GM18870 (cell line): ENCODE measurements around the gene SUSD4.
"Not testable (repeated sequence)": the region's sequence is repeated elsewhere in the genome, so short reads cannot be mapped to it uniquely, and the experiment has no call there.

Experiments used
- ATAC-seq: cut with Tn5 transposase; IDR thresholded peaks from one replicate; pipeline ENCODE4 v1.9.1; 2021; ENCODE audit warnings: moderate library complexity; ENCODE audit not compliant: unreplicated experiment

SUSD4 gene

DNA sequence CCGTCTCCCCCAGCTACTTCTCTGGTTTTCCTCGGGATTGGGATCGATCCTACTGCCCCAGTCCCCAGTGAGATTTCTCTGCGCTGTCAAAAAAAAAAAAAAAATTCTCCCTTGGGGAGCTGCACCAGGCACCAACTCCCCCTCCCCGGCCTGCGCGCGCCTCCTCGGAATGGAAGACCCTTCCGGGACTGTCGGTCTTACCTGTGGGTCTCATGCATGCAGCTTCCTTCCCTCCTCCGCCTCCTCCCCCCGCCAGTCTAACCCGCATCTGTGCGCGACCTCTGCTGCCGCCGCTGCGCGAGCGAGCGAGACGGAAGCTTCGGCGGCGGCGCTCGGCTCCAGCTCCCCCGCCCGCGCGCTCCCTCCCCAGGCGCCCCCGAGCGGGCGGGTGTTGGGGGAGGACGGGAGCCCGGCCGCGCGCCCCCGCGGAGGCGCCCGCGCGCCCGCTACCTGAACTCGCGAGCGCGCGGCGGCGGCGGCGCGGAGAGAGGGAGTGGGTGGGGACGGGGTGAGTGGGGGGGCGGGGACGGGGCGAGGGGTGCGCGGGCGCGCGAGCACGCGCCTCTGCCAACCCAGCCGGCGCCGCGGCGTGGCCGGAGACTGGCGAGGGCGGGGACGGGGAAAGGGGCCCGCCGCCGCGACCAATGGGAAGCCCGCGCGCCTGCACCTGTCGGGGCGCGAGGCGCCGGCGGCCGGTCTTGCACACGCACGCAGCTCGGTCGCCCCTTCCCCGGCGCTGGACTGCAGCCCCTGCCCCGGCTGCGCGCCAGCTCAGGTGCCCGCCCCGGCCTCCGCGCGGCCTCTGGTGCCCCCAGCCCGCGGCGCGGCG, at the start of gene SUSD4:
Gene SUSD4 (minus strand): TSS at position 321 of the 829 bp plus-strand sequence. CDS start 751 bp downstream, outside the sequence.
- no peak for ATAC-seq

- no peak for ATAC-seq
Observed at GRCh38 chr1:223413216-223413615, 49.2 kb upstream of the SUSD4 start.

DNA sequence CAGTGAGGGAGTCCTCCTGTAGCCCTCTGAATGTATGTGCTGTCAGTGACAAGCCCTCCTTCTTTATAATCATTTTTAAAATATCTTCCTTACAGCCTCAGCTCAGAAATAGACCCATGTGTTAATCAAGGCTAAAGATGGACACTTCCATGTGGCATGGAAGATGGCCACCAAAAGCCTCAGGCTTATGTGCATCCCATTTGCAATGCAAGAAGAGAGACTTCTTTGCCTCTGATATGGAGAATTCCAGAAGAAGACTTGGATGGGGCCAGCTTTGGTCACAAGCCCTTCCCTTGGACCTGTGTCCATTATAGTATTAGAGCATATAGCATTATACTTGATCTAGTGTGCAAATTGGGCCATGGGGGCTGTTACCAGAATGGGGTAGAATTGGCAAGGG, 47.7 kb upstream of the SUSD4 start:
- no peak for ATAC-seq

- ATAC-seq: no peak
Observed at GRCh38 chr1:223411309-223411708, 47.3 kb upstream of the SUSD4 start.

DNA sequence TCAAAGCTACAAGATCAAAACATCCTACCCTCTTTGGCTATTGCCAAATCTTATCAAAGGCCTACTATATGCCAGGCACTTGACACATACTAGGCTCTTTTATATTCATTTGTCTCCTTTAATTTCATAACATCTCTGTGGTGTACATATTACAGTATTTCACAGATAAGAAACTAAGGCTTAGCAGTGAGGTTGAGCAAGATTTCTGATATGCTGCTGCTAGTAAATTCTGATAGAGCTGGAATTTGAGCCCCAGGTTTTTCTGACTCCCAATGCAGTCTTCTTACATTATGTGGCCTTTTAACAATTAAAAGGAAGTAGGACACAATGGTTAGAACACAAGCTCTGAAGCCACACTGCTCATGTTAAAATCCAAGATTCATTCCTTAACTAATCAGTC, 46.1 kb upstream of the SUSD4 start:
- ATAC-seq: no peak

DNA sequence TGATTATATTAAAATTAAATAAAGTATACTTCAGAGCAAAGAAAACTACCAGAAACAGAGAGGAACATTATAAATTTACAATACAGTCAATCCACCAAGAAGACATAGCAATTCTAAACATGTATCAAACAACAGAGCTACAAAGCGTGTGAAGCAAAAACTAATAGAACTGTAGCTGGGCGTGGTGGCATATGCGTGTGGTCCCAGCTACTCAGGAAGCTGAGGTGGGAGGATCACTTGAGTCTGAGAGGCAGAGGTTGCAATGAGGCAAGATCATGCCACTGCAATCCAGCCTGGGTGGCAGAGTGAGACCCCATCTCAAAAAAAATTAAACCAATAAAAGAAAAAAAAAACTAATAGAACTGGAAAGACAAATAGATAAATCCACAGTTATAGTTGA, 41.5 kb upstream of the SUSD4 start:
- ATAC-seq: no peak

- ATAC-seq: no peak
Observed at GRCh38 chr1:223403184-223403815, 39.3 kb upstream of the SUSD4 start.

DNA sequence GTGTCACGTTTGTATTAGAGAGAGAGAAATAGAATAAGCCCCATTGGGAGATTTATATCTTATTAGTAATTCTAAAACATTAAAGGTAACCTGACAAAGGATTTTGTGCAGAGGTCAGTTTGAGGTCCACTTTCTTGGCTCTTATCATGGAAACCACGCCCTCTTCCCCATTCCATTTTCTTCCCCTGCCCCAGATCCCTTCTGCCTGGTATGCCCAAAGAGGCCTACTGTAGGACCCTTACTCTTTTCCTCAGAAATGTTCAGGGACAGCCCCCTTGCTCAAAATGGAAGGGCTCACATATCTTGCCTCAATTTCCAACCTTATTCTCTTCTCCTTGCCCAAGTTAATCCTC, 38.8 kb upstream of the SUSD4 start:
- no peak for ATAC-seq

GRCh38 chr1:223401873-223402789, 38.2 kb upstream of the SUSD4 start:
- no peak for ATAC-seq

- ATAC-seq: not testable (repeated sequence)
Observed at GRCh38 chr1:223399393-223399792, 35.4 kb upstream of the SUSD4 start.

- no peak for ATAC-seq
Observed at GRCh38 chr1:223394706-223395105, 30.7 kb upstream of the SUSD4 start.

DNA sequence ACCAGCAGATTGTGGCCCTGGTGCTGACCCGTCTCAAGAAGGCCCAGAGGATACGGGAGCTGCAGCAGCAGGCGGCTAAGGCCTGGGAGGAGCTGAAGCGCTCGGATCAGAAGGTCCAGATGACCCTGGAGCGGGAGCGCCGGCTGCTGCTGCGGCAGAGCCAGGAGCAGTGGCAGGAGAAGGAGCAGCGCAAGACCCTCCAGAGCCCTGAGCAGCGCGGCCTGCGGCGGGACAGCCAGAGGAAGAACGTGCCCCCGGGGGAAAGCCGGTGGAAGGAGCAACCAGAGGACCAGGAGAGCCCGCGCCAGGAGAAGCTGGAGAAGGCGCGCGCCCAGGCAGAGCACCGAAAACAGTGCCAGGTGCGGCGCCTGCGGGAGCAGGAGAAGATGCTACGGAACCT, 30.3 kb upstream of the SUSD4 start:
- no peak for ATAC-seq

- no peak for ATAC-seq
Observed at GRCh38 chr1:223393275-223394214, 29.6 kb upstream of the SUSD4 start, which contains the start of gene CCDC185. Gene CCDC185 (plus strand): TSS chr1:223393415. CDS start chr1:223393476, 61 bp downstream.

DNA sequence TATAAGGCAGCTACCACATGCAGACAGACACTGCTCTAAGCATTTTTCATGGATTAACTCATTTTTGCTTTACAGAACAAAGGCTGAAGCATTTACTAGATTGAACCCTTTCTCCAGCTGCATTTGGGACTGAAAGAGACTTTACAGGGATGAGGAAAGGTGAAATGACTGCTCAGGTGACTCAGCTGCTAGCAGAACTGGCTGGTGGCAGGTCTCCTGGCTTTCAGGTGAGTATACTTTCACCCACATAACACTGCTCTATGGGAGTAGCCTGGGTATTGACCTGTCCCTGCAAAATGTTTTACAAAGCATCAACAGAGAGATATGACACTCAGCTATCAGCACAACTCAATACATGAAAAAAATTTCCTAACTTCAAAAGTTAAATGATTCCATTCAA, 26.6 kb upstream of the SUSD4 start:
- ATAC-seq: no peak

GRCh38 chr1:223386013-223386412, 22.0 kb upstream of the SUSD4 start:
- ATAC-seq: no peak

DNA sequence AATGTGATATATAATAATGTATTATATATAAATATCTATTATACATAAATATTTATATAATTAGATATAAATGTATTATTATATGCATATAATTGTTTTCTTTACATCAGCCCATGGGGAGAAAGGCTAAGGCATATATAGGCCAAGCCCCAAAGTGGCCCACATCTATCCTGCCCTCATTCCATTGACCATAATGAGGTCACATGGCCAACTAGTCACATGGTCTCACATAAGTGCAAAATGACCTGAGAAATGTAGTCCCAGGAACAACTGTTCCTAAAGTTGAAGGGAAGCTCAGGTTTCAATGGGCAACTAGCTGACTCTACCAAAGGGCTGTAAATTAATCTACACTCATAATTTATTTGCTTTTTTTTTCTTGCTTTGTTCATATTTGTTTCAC, 14.8 kb upstream of the SUSD4 start:
- no peak for ATAC-seq

GRCh38 chr1:223374064-223374610, 10.2 kb upstream of the SUSD4 start:
- no peak for ATAC-seq

DNA sequence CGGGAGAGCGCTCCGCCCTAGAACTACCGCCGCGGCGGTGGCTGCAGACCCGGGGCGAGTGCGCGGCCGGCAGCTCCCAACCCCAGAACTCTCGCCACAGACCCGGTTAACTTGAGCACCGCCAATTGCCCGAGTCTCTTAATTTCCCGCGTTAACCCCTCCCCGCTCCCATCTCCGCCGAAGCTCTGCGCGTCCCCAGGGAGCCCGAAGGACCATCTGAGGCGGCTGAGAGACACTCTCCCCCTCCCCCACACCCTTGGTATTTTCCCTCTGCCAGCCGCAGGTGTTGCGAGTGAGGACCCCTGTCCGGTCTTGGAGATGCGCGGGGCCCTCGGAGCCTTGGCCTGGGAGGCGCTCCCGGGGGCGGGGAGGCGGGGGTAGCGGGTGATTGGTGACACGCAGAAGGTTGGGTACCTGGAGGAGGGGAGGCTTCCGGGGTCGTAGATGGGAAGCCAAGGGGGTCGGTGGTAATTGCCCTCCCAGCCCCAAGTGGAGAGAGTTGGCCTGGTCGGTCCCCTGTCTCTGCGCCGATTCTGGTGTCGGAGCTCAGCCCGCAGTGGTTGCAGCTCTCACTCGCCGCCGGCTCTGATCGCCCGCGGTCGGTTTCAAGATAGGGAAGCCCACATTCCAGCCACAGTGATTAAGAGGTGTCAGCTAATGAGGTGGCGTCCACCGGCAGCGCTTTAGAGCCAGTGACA, 858 bp upstream of the SUSD4 start:
- no peak for ATAC-seq

GRCh38 chr1:223363057-223363855, 720 bp downstream of the SUSD4 start:
- ATAC-seq: no peak
